ENCODE measurements around the gene GATA2.

GATA2 gene

GRCh38 chr3:128448491-128448890, 44.5 kb downstream of the GATA2 start:
- Histone ChIP-seq H3K4me3 (ENCODE audit: low read length, poor library complexity, severe bottlenecking) (peak overlapping the region; percentile 30), H3K9me3 (ENCODE audit: insufficient read depth, low read depth, low read length) (no peaks in the 10 kb centered on the region), H3K9ac (ENCODE audit: low read depth, low read length, poor library complexity, severe bottlenecking) (no peak overlapping the region), H3F3A (ENCODE audit: low read depth) (no peaks in the 10 kb centered on the region), H3K36me3 (ENCODE audit: insufficient read depth, low read length) (no peaks in the 10 kb centered on the region), H3K27me3 (ENCODE audit: insufficient read depth, low read length, poor library complexity, severe bottlenecking) (no peaks in the 10 kb centered on the region), H2AFZ (ENCODE audit: low read length) (no peak overlapping the region), H4K20me1 (ENCODE audit: insufficient read depth, low read length, poor library complexity, severe bottlenecking) (no peaks in the 10 kb centered on the region), H3K4me1 (ENCODE audit: insufficient read depth, low read length, poor library complexity, severe bottlenecking) (peaks cover 16% of the 10 kb centered on the region), H3K4me2 (ENCODE audit: low read depth, low read length, poor library complexity, severe bottlenecking) (peak overlapping the region; percentile 51), H3K79me2 (ENCODE audit: insufficient read depth, low read length) (no peaks in the 10 kb centered on the region), H3K9me2 (replicated peaks; ENCODE audit: low read depth, low read length) (no peaks in the 10 kb centered on the region)
- TF ChIP-seq CTCF (conservative IDR thresholded peaks at IDR 0.05; ENCODE audit: low read length) (no peak), EZH2phosphoT487 (IDR thresholded peaks at IDR 0.05; ENCODE audit: borderline replicate concordance) (no peak)

- Histone ChIP-seq H3F3A (ENCODE audit: low read depth) (no peaks in the 10 kb centered on the region), H3K9me2 (replicated peaks; ENCODE audit: low read depth, low read length) (no peaks in the 10 kb centered on the region), H3K4me1 (ENCODE audit: insufficient read depth, low read length, poor library complexity, severe bottlenecking) (peaks cover 16% of the 10 kb centered on the region), H3K4me2 (ENCODE audit: low read depth, low read length, poor library complexity, severe bottlenecking) (peak overlapping the region; percentile 51), H4K20me1 (ENCODE audit: insufficient read depth, low read length, poor library complexity, severe bottlenecking) (no peaks in the 10 kb centered on the region), H3K36me3 (ENCODE audit: insufficient read depth, low read length) (no peaks in the 10 kb centered on the region), H3K4me3 (ENCODE audit: low read length, poor library complexity, severe bottlenecking) (no peak overlapping the region), H3K79me2 (ENCODE audit: insufficient read depth, low read length) (no peaks in the 10 kb centered on the region), H3K9ac (ENCODE audit: low read depth, low read length, poor library complexity, severe bottlenecking) (no peak overlapping the region), H3K27me3 (ENCODE audit: insufficient read depth, low read length, poor library complexity, severe bottlenecking) (no peaks in the 10 kb centered on the region), H3K9me3 (ENCODE audit: insufficient read depth, low read depth, low read length) (no peaks in the 10 kb centered on the region), H2AFZ (ENCODE audit: low read length) (no peak overlapping the region)
- TF ChIP-seq CTCF (conservative IDR thresholded peaks at IDR 0.05; ENCODE audit: low read length): no peak
- TF ChIP-seq EZH2phosphoT487 (IDR thresholded peaks at IDR 0.05; ENCODE audit: borderline replicate concordance): no peak
Measured at GRCh38 chr3:128447561-128448013, 45.4 kb downstream of the GATA2 start.

DNA sequence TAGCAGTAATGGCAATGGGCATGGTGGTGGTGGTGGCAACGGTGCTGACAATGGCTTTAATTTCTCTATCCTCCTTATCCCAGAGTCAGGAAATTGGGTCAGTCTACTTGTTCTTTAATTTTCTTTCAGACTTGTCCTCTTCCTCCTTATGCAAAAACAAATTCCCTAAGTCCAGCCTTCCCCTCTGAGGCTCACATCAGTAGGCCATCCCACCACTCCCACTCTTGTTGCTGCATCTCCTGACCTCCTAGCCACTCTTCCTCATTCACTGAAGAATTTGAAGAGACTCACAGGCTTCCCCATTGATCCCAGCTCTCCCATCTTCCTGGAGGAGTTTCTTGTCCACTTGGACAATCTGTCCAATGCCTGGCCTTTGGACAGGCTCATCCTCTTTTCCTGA, 46.2 kb downstream of the GATA2 start:
- H3K9ac ChIP-seq (ENCODE audit: low read depth, low read length, poor library complexity, severe bottlenecking): no peak overlapping the region
- no peaks in the 10 kb centered on the region for H3K9me2 ChIP-seq (replicated peaks; ENCODE audit: low read depth, low read length)
- no peaks in the 10 kb centered on the region for H3K27me3 ChIP-seq (ENCODE audit: insufficient read depth, low read length, poor library complexity, severe bottlenecking)
- H3K4me1 ChIP-seq (ENCODE audit: insufficient read depth, low read length, poor library complexity, severe bottlenecking): peaks cover 16% of the 10 kb centered on the region
- TF ChIP-seq EZH2phosphoT487 (IDR thresholded peaks at IDR 0.05; ENCODE audit: borderline replicate concordance): no peak
- TF ChIP-seq CTCF (conservative IDR thresholded peaks at IDR 0.05; ENCODE audit: low read length): no peak
- H3K79me2 ChIP-seq (ENCODE audit: insufficient read depth, low read length): no peaks in the 10 kb centered on the region
- no peaks in the 10 kb centered on the region for H3F3A ChIP-seq (ENCODE audit: low read depth)
- H3K4me2 ChIP-seq (ENCODE audit: low read depth, low read length, poor library complexity, severe bottlenecking): no peak overlapping the region
- no peak overlapping the region for H2AFZ ChIP-seq (ENCODE audit: low read length)
- no peaks in the 10 kb centered on the region for H4K20me1 ChIP-seq (ENCODE audit: insufficient read depth, low read length, poor library complexity, severe bottlenecking)
- H3K4me3 ChIP-seq (ENCODE audit: low read length, poor library complexity, severe bottlenecking): no peak overlapping the region
- H3K36me3 ChIP-seq (ENCODE audit: insufficient read depth, low read length): no peaks in the 10 kb centered on the region
- H3K9me3 ChIP-seq (ENCODE audit: insufficient read depth, low read depth, low read length): no peaks in the 10 kb centered on the region

Data from Loucy (cell line).